OCI-LY7 (cell line): ENCODE data around the gene TNKS2. TPM values are rescaled to one million over a fixed set of nuclear protein-coding genes. Genes with fewer than 3 reads are reported as not detected.

Experiments used
- BruUV-seq: library from RNA; stranded (reverse); fragments of 400-500 nt; replicated peaks from 2 replicates; lab custom pipeline; 2021; lab: Mats Ljungman, UMichigan
- CTCF ChIA-PET: fragments of 300-600 bp; sonication (Branson Sonifier 250); formaldehyde crosslinking; loops from one replicate; lab custom pipeline; 2022; ENCODE audit warnings: antibody characterized with exemption; ENCODE audit not compliant: unreplicated experiment; lab: Charles Lee
- POLR2A ChIA-PET: fragments of 300-600 bp; sonication (Branson Sonifier 250); formaldehyde crosslinking; loops from one replicate; lab custom pipeline; 2022; ENCODE audit warnings: antibody characterized with exemption; lab: Charles Lee
- DNase-seq: peaks from one replicate; pipeline ENCODE4 v3.0.0-alpha.2; 2015; ENCODE audit warnings: low spot score
- H2AFZ ChIP-seq: fragments of 200-600 bp; sonication (generic), shearing (Covaris generic); 2 replicates; pipeline ENCODE4 v1.6.1; 2014; ENCODE audit warnings: mild to moderate bottlenecking, antibody characterized with exemption, low read length, moderate library complexity
- H3K27ac ChIP-seq: fragments of 200-600 bp; sonication (generic); 2 replicates; pipeline ENCODE4 v1.5.1; 2014; ENCODE audit warnings: mixed run types, low read depth, mild to moderate bottlenecking, moderate library complexity, low read length, inconsistent platforms; ENCODE audit not compliant: poor library complexity, severe bottlenecking
- H3K36me3 ChIP-seq: fragments of 200-600 bp; sonication (generic); 2 replicates; pipeline ENCODE4 v1.6.1; 2014; ENCODE audit warnings: mild to moderate bottlenecking, antibody characterized with exemption, low read length, moderate library complexity, mixed read lengths; ENCODE audit not compliant: insufficient read depth
- H3K4me1 ChIP-seq: fragments of 200-600 bp; sonication (generic); 2 replicates; pipeline ENCODE4 v1.5.1; 2014; ENCODE audit warnings: mild to moderate bottlenecking, low read length; ENCODE audit not compliant: insufficient read depth, poor library complexity, severe bottlenecking
- H3K4me2 ChIP-seq: fragments of 200-600 bp; sonication (generic); 2 replicates; pipeline ENCODE4 v1.6.1; 2014; ENCODE audit warnings: mild to moderate bottlenecking, low read length
- H3K4me3 ChIP-seq: fragments of 200-600 bp; sonication (generic); 2 replicates; pipeline ENCODE4 v1.5.1; 2014; ENCODE audit warnings: mild to moderate bottlenecking, low read depth, low read length; ENCODE audit not compliant: poor library complexity, severe bottlenecking
- H3K79me2 ChIP-seq: fragments of 200-600 bp; sonication (generic); 2 replicates; pipeline ENCODE4 v1.6.1; 2016; ENCODE audit warnings: low read depth, mild to moderate bottlenecking, low read length, moderate library complexity, mixed read lengths; ENCODE audit not compliant: insufficient read depth
- H3K9me2 ChIP-seq: fragments of 200-600 bp; sonication (generic); 2 replicates; pipeline ENCODE4 v1.6.1; 2016; ENCODE audit warnings: mild to moderate bottlenecking, low read length, mixed read lengths; ENCODE audit not compliant: insufficient read depth
- H3K9me3 ChIP-seq: fragments of 200-600 bp; sonication (generic); 2 replicates; pipeline ENCODE4 v1.6.1; 2014; ENCODE audit warnings: mild to moderate bottlenecking, mixed run types, low read length, mixed read lengths
- H4K20me1 ChIP-seq: fragments of 200-600 bp; sonication (generic); 2 replicates; pipeline ENCODE4 v1.6.1; 2014; ENCODE audit warnings: mild to moderate bottlenecking, antibody characterized with exemption, low read length, moderate library complexity, mixed read lengths; ENCODE audit not compliant: insufficient read depth
- EZH2phosphoT487 ChIP-seq: fragments of 200-600 bp; sonication (generic); IDR thresholded peaks from 2 replicates; pipeline ENCODE4 v1.6.1; 2018; ENCODE audit warnings: low read depth, borderline replicate concordance, mild to moderate bottlenecking, mixed run types, antibody characterized with exemption, low read length, moderate library complexity, mixed read lengths
- intact Hi-C: fragments of 100-400 bp; cut with micrococcal nuclease; formaldehyde crosslinking; loops from one replicate; pipeline ENCODE4 v1.10.0; 2022; ENCODE audit not compliant: unreplicated experiment
- total RNA-seq, 2 experiments: library from RNA; depleted of rRNA in 1 of 2; stranded (reverse); fragments of >200 nt in 1 of 2; shearing (Covaris generic) in 1 of 2; gene quantifications; 2 replicates each; pipeline ENCODE4 v1.2.3, GENCODE V29; 2014 to 2022
- TF ChIP-seq, protein P1 (sequence below): fragments of 200-600 bp; sonication (generic); conservative IDR thresholded peaks from 2 replicates; pipeline ENCODE4 v1.5.1; 2014; ENCODE audit warnings: mild to moderate bottlenecking, antibody characterized with exemption, low read length, moderate library complexity, mixed read lengths

Gene TNKS2
- total RNA-seq, 2 experiments from 2014 or later = 20.0 to 31.3 TPM

- ChIA-PET CTCF (interaction anchor here (0.6 kb wide), 2 partner anchors 14 to 521 kb away, joined by 5 read pairs; no protein-coding TSS in a partner anchor), POLR2A (interaction anchor here (0.7 to 2.2 kb wide), 6 partner anchors 16 to 137 kb away, joined by 3 to 13 read pairs (median 4); partner anchors contain the start of gene BTAF1)
- Histone ChIP-seq H2AFZ (no peak overlapping the region), H3K9me3 (no peaks in the 10 kb centered on the region), H3K27ac (no peak overlapping the region), H3K9me2 (no peaks in the 10 kb centered on the region), H3K4me1 (peaks cover 19% of the 10 kb centered on the region), H4K20me1 (no peaks in the 10 kb centered on the region), H3K79me2 (peaks cover 9% of the 10 kb centered on the region; the same call in 1 of the 2 replicates), H3K4me2 (peak overlapping the region; percentile 90), H3K36me3 (peaks cover 9% of the 10 kb centered on the region), H3K4me3 (peak overlapping the region; percentile 84)
- no TSS peak for BruUV-seq
- DNase-seq = no peak
- TF ChIP-seq EZH2phosphoT487 = no peak
- TF ChIP-seq, protein P1, sequence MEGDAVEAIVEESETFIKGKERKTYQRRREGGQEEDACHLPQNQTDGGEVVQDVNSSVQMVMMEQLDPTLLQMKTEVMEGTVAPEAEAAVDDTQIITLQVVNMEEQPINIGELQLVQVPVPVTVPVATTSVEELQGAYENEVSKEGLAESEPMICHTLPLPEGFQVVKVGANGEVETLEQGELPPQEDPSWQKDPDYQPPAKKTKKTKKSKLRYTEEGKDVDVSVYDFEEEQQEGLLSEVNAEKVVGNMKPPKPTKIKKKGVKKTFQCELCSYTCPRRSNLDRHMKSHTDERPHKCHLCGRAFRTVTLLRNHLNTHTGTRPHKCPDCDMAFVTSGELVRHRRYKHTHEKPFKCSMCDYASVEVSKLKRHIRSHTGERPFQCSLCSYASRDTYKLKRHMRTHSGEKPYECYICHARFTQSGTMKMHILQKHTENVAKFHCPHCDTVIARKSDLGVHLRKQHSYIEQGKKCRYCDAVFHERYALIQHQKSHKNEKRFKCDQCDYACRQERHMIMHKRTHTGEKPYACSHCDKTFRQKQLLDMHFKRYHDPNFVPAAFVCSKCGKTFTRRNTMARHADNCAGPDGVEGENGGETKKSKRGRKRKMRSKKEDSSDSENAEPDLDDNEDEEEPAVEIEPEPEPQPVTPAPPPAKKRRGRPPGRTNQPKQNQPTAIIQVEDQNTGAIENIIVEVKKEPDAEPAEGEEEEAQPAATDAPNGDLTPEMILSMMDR = no peak
- intact Hi-C loops = loop anchor here (5.0 kb wide), 1 partner anchor 500 kb away; no protein-coding TSS in a partner anchor
These were observed 108.9 kb downstream of the TNKS2 start for GRCh38 chr10:91907033-91907594.

GRCh38 chr10:91907914-91908336, 109.7 kb downstream of the TNKS2 start:
- CTCF ChIA-PET = interaction anchor here (0.6 kb wide), 2 partner anchors 13 to 522 kb away, joined by 5 read pairs; no protein-coding TSS in a partner anchor
- Histone ChIP-seq H3K4me3 (peak overlapping the region; percentile 84), H3K4me2 (peak overlapping the region; percentile 90), H3K79me2 (peaks cover 9% of the 10 kb centered on the region; the same call in 1 of the 2 replicates), H3K36me3 (peaks cover 9% of the 10 kb centered on the region), H3K4me1 (peaks cover 19% of the 10 kb centered on the region), H4K20me1 (no peaks in the 10 kb centered on the region), H3K9me2 (no peaks in the 10 kb centered on the region), H3K9me3 (no peaks in the 10 kb centered on the region), H2AFZ (peak overlapping the region; percentile 91), H3K27ac (peak overlapping the region; percentile 52)
- DNase-seq = no peak
- no TSS peak for BruUV-seq
- TF ChIP-seq, protein P1 = no peak
- TF ChIP-seq EZH2phosphoT487 = no peak
- intact Hi-C loops = loop anchor here (1.0 to 5.0 kb wide), 4 partner anchors 15 to 609 kb away; partner anchors contain the start of gene BTAF1
- POLR2A ChIA-PET = interaction anchor here (0.6 to 2.2 kb wide), 9 partner anchors 14 to 845 kb away, joined by 3 to 13 read pairs (median 3); partner anchors contain the start of gene BTAF1
